IMR-90 (cell line): ENCODE results near the gene WNT9B. TPM values are rescaled to one million over a fixed set of nuclear protein-coding genes. Genes with fewer than 3 reads are reported as not detected.

Experiments
- ATAC-seq: fragments of 200-7000 bp; cut with Tn5 transposase; 2 replicates; pipeline ENCODE4 v1.9.1; 2020; ENCODE audit warnings: low read depth, mild to moderate bottlenecking, moderate library complexity
- BruUV-seq: library from RNA; stranded (reverse); fragments of 400-500 nt; replicated peaks from 2 replicates; lab custom pipeline; 2021; lab: Mats Ljungman, UMichigan
- CTCF ChIA-PET: fragments of 300-600 bp; formaldehyde crosslinking; extraction: SDS; loops from one replicate; lab custom pipeline; 2021; ENCODE audit warnings: antibody characterized with exemption; lab: Yijun Ruan, JAX
- POLR2A ChIA-PET: fragments of 300-600 bp; sonication (Branson Sonifier 250); formaldehyde crosslinking; loops from one replicate; lab custom pipeline; 2022; ENCODE audit warnings: antibody characterized with exemption; ENCODE audit not compliant: unreplicated experiment; lab: Charles Lee
- DNase-seq: peaks from one replicate; pipeline ENCODE4 v3.0.0; 2013
- H2AFZ ChIP-seq: replicated peaks from 2 replicates; pipeline ENCODE3; 2013; ENCODE audit warnings: low read length, mild to moderate bottlenecking; ENCODE audit not compliant: poor library complexity
- H2AK5ac ChIP-seq: 2 replicates; pipeline ENCODE4 v1.6.1; 2013; ENCODE audit warnings: low read depth, low read length, inconsistent platforms
- H2AK9ac ChIP-seq: replicated peaks from 2 replicates; pipeline ENCODE3; 2013; ENCODE audit warnings: mild to moderate bottlenecking, low read depth, low read length, moderate library complexity; ENCODE audit not compliant: poor library complexity
- H2BK120ac ChIP-seq: 2 replicates; pipeline ENCODE4 v1.6.1; 2013; ENCODE audit warnings: low read depth, low read length, inconsistent platforms
- H2BK15ac ChIP-seq: 3 replicates; pipeline ENCODE4 v1.6.1; 2013; ENCODE audit warnings: low read depth, low read length, inconsistent platforms
- H2BK20ac ChIP-seq: 2 replicates; pipeline ENCODE4 v1.6.1; 2013; ENCODE audit warnings: low read depth, mild to moderate bottlenecking, inconsistent platforms, low read length, moderate library complexity
- H2BK5ac ChIP-seq: 2 replicates; pipeline ENCODE4 v1.6.1; 2013; ENCODE audit warnings: mild to moderate bottlenecking, low read depth, low read length, inconsistent platforms; ENCODE audit not compliant: poor library complexity, severe bottlenecking
- H3K14ac ChIP-seq: replicated peaks from 2 replicates; pipeline ENCODE4 v1.6.1; 2013; ENCODE audit warnings: low read depth, low read length, inconsistent platforms
- H3K18ac ChIP-seq: 2 replicates; pipeline ENCODE4 v1.6.1; 2013; ENCODE audit warnings: low read depth, low read length, control low read depth
- H3K23ac ChIP-seq: 2 replicates; pipeline ENCODE4 v1.6.1; 2013; ENCODE audit warnings: low read depth, low read length, inconsistent platforms
- H3K27ac ChIP-seq: 2 replicates; pipeline ENCODE4 v1.5.1; 2013; ENCODE audit warnings: mild to moderate bottlenecking, control low read depth, low read length; ENCODE audit not compliant: insufficient read depth
- H3K27me3 ChIP-seq: 2 replicates; pipeline ENCODE4 v1.6.1; 2013; ENCODE audit warnings: low read length; ENCODE audit not compliant: control insufficient read depth, insufficient read depth
- H3K36me3 ChIP-seq: 2 replicates; pipeline ENCODE4 v1.6.1; 2013; ENCODE audit warnings: low read length, mixed read lengths; ENCODE audit not compliant: control insufficient read depth, insufficient read depth
- H3K4ac ChIP-seq: 2 replicates; pipeline ENCODE4 v1.6.1; 2013; ENCODE audit warnings: low read depth, low read length, inconsistent platforms
- H3K4me1 ChIP-seq: 2 replicates; pipeline ENCODE4 v1.6.1; 2013; ENCODE audit warnings: low read length, mixed read lengths; ENCODE audit not compliant: control insufficient read depth, insufficient read depth
- H3K4me2 ChIP-seq: 2 replicates; pipeline ENCODE4 v1.6.1; 2013; ENCODE audit warnings: low read depth, mild to moderate bottlenecking, control low read depth, low read length, moderate library complexity
- H3K4me3 ChIP-seq: 2 replicates; pipeline ENCODE4 v1.5.1; 2013; ENCODE audit warnings: low read depth, mild to moderate bottlenecking, control low read depth, low read length, moderate library complexity; ENCODE audit not compliant: insufficient read depth
- H3K56ac ChIP-seq: 2 replicates; pipeline ENCODE4 v1.6.1; 2013; ENCODE audit warnings: low read length, inconsistent platforms; ENCODE audit not compliant: insufficient read depth; ENCODE audit errors: extremely low read depth
- H3K79me1 ChIP-seq, 2 experiments: 2 replicates each; pipeline ENCODE4 v1.6.1; 2013; ENCODE audit warnings: low read length in 2 of 2, inconsistent platforms in 1 of 2, low read depth in 1 of 2
- H3K9ac ChIP-seq: 2 replicates; pipeline ENCODE4 v1.6.1; 2013; ENCODE audit warnings: low read depth, low read length, control low read depth
- H3K9me1 ChIP-seq: 2 replicates; pipeline ENCODE4 v1.6.1; 2013; ENCODE audit warnings: low read length, inconsistent platforms; ENCODE audit not compliant: insufficient read depth
- H3K9me3 ChIP-seq: 2 replicates; pipeline ENCODE4 v1.6.1; 2013; ENCODE audit warnings: low read length; ENCODE audit not compliant: control insufficient read depth, insufficient read depth
- H4K20me1 ChIP-seq: 2 replicates; pipeline ENCODE4 v1.6.1; 2013; ENCODE audit warnings: low read length, inconsistent platforms; ENCODE audit not compliant: insufficient read depth
- H4K5ac ChIP-seq: 2 replicates; pipeline ENCODE4 v1.6.1; 2013; ENCODE audit warnings: mild to moderate bottlenecking, low read depth, low read length, control low read depth
- H4K8ac ChIP-seq, 2 experiments: 2 replicates each; pipeline ENCODE4 v1.6.1; 2013; ENCODE audit warnings: low read depth in 2 of 2, low read length in 2 of 2, control low read depth in 1 of 2, inconsistent platforms in 1 of 2
- H4K91ac ChIP-seq: 2 replicates; pipeline ENCODE4 v1.6.1; 2013; ENCODE audit warnings: low read depth, low read length, inconsistent platforms; ENCODE audit not compliant: insufficient read depth
- CHD1 ChIP-seq: IDR thresholded peaks from 2 replicates; pipeline ENCODE4 v1.6.1; 2012; ENCODE audit warnings: low read depth, low read length, improper control_type of control experiment
- FOS ChIP-seq: fragments of 150-350 bp; IDR thresholded peaks from 2 replicates; pipeline ENCODE4 v1.6.1; 2016; ENCODE audit warnings: low read depth, low read length
- SMC3 ChIP-seq: fragments of 150-350 bp; IDR thresholded peaks from 2 replicates; pipeline ENCODE4 v1.6.1; 2016; ENCODE audit warnings: low read depth, mild to moderate bottlenecking, antibody characterized with exemption, low read length, moderate library complexity
- WGBS, 2 experiments: methylation state at CpG; one replicate each; pipeline versions ENCODE4 v1.1.5 to v1.1.7; 2013; ENCODE audit warnings: missing lambda C conversion rate in 2 of 2; ENCODE audit not compliant: insufficient read length in 1 of 2; ENCODE audit errors: extremely low coverage in 2 of 2; 5-methylcytosine and 5-hydroxymethylcytosine counted together
- dilution Hi-C: fragments of 300-500 bp; cut with HindIII; formaldehyde crosslinking; loops from one replicate; pipeline ENCODE4 v1.14.3; 2018; ENCODE audit warnings: low sequenced_read_pairs; ENCODE audit not compliant: unreplicated experiment
- in situ Hi-C: fragments of 300-500 bp; cut with MboI; formaldehyde crosslinking; loops from 3 replicates; pipeline ENCODE4 v1.14.3; 2019; ENCODE audit warnings: low sequenced_read_pairs, inconsistent platforms, mixed read lengths
- intact Hi-C: fragments of 100-400 bp; cut with micrococcal nuclease; formaldehyde crosslinking; loops from 2 replicates; pipeline ENCODE4 v1.10.0; 2022
- microRNA-seq, 2 experiments: library from miRNA; stranded (forward) in 1 of 2; unstranded in 1 of 2; fragments of 10-50 nt in 1 of 2; fragments of <30 nt in 1 of 2; gene quantifications in 1 of 2; microRNA quantifications in 1 of 2; one replicate each; pipeline versions ENCODE3 to v1.1.0; 2013 to 2020; ENCODE audit not compliant: insufficient read depth in 1 of 2, insufficient read length in 1 of 2, unreplicated experiment in 1 of 2
- polyA plus RNA-seq, 3 experiments: library from polyadenylated mRNA; depleted of rRNA; stranded (reverse); fragments of >200 nt; gene quantifications; 2 replicates each; pipeline ENCODE4 v1.2.3, GENCODE V29; 2012; ENCODE audit warnings: low replicate concordance in 1 of 3
- small RNA-seq, 5 experiments: library from RNA; depleted of rRNA; stranded (forward); fragments of <200 nt; gene quantifications; one replicate each; pipeline ENCODE3, GENCODE V24; 2012
- total RNA-seq: library from RNA; depleted of rRNA; stranded (reverse); fragments of >200 nt; gene quantifications from 2 replicates; pipeline ENCODE4 v1.2.3, GENCODE V29; 2012; rRNA removed
- TF ChIP-seq, protein P1 (sequence below): fragments of 150-350 bp; IDR thresholded peaks from 2 replicates; pipeline ENCODE4 v1.6.1; 2016; ENCODE audit warnings: low read depth, mild to moderate bottlenecking, low read length, moderate library complexity, borderline replicate concordance

WNT9B gene
- total and polyA plus RNA-seq, 2 of the 4 experiments (the other 2 are of a cell fraction), result not detected

DNA sequence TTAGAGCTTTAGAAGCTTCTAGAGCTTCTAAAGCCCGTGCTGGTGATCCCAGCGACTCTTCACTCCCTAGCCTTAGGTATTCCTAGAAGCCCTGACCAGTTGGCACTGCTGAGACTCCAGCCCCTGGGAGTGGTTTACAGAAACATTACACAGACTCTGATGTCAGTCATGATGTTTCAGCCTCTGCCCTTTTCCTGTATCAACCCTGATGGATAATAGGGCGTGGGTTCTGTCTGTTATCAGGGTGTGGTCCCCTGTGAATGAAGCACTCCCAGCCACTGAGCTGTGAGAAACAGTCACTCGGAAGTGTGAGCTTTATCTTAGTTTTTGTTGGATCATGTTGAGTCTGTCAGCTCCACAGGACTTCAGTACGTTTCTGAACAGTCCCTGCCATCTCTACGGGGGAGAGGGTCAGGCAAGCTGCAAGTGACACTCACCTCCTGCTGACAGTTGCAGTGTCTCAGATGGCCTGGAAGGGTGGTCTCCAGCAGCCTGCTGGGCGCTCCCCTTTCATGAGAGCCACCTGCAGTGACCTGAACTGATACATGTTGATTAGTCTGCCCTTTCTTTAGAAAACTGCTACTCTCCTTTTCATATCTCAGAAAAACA lies 84.4 kb downstream of the WNT9B start:
- peaks cover 22 to 40% of the 10 kb centered on the region in 2 experiments for H3K79me1 ChIP-seq
- in situ Hi-C loops, result no loop called here
- no peak overlapping the region for H2BK120ac ChIP-seq
- H3K4me2 ChIP-seq, result no peak overlapping the region
- intact Hi-C loops, result loop anchor here (10.0 kb wide), 1 partner anchor 209 kb away; no protein-coding TSS in a partner anchor
- H3K56ac ChIP-seq, result no peak overlapping the region
- no peak overlapping the region for H3K27ac ChIP-seq
- H4K8ac ChIP-seq, result no peak overlapping the region
- H3K9me3 ChIP-seq, result no peaks in the 10 kb centered on the region
- H3K36me3 ChIP-seq, result peaks cover 76% of the 10 kb centered on the region
- no peak overlapping the region for H3K14ac ChIP-seq
- no peak overlapping the region for H2AK9ac ChIP-seq
- no peak overlapping the region for H3K18ac ChIP-seq
- no peak overlapping the region for H2BK20ac ChIP-seq
- no peak overlapping the region for H4K5ac ChIP-seq
- 70% methylated on average over 2 of the region's 7 CpGs; no CpG with 5 or more reads in 1 of the 2 experiments for WGBS, 2 experiments
- H2BK5ac ChIP-seq, result no peak overlapping the region
- dilution Hi-C loops, result no loop called here
- H3K4me1 ChIP-seq, result no peaks in the 10 kb centered on the region
- peaks cover 9% of the 10 kb centered on the region for H4K20me1 ChIP-seq
- BruUV-seq, result no TSS peak
- DNase-seq, result no peak
- no peak overlapping the region for H3K4ac ChIP-seq
- no peak overlapping the region for H2AFZ ChIP-seq
- TF ChIP-seq FOS, result no peak
- no peak for TF ChIP-seq CHD1
- no peak for TF ChIP-seq SMC3
- TF ChIP-seq, protein P1, sequence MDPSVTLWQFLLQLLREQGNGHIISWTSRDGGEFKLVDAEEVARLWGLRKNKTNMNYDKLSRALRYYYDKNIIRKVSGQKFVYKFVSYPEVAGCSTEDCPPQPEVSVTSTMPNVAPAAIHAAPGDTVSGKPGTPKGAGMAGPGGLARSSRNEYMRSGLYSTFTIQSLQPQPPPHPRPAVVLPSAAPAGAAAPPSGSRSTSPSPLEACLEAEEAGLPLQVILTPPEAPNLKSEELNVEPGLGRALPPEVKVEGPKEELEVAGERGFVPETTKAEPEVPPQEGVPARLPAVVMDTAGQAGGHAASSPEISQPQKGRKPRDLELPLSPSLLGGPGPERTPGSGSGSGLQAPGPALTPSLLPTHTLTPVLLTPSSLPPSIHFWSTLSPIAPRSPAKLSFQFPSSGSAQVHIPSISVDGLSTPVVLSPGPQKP, result no peak
- no peaks in the 10 kb centered on the region for H3K27me3 ChIP-seq
- H2AK5ac ChIP-seq, result no peak overlapping the region
- no peak for ATAC-seq
- no peak overlapping the region for H3K23ac ChIP-seq
- CTCF ChIA-PET, result no interaction called here
- no peak overlapping the region for H3K4me3 ChIP-seq
- H4K91ac ChIP-seq, result no peak overlapping the region
- POLR2A ChIA-PET, result no interaction called here
- H3K9me1 ChIP-seq, result no peaks in the 10 kb centered on the region
- no peak overlapping the region for H3K9ac ChIP-seq
- H2BK15ac ChIP-seq, result no peak overlapping the region

Small RNA genes within 50 kb of the gene (microRNA-seq; reads per million reads assigned to microRNA genes)
- gene RNU6ATAC3P (ENCODE audit: insufficient read depth, insufficient read length), result not detected

Small RNA genes within 50 kb of the gene (small RNA-seq; reads per million reads assigned to genes)
- 0 to 1.2 (median 0) reads per million in 5 experiments for gene RNU6ATAC3P

Other genes with a start within 250 kb of the WNT9B start
- 0.56 and 0.72 TPM in 2 replicates for gene WNT3, start 32.9 kb upstream of the WNT9B start, total RNA-seq
- gene WNT3, start 32.9 kb upstream of the WNT9B start, polyA plus RNA-seq (2012; rRNA removed), result 0.99 and 1.0 TPM in 2 replicates
- 65.8 and 75.6 TPM in 2 replicates for gene GOSR2, start 71.6 kb downstream of the WNT9B start, total RNA-seq
- gene GOSR2, start 71.6 kb downstream of the WNT9B start, polyA plus RNA-seq (2012; rRNA removed), result 59.5 and 63.4 TPM in 2 replicates
- not detected in 2 replicates for gene RPRML, start 127.7 kb downstream of the WNT9B start, total RNA-seq
- gene RPRML, start 127.7 kb downstream of the WNT9B start, polyA plus RNA-seq (2012; rRNA removed), result not detected in 2 replicates